CMK (cell line): ENCODE measurements around the gene GPRIN3.

ENCODE experiments used
- DNase-seq: peaks from one replicate; pipeline ENCODE4 v3.0.0-alpha.2; 2010; ENCODE audit warnings: low read depth

The GPRIN3 gene

GRCh38 chr4:89307446-89308160 is at the start of gene GPRIN3:
Gene GPRIN3, minus strand, starts transcription at chr4:89307800. Its CDS starts 57,690 bp downstream, at chr4:89250110.
- DNase-seq = no peak

- DNase-seq = no peak
Observed at GRCh38 chr4:89357340-89357739, 49.7 kb upstream of the GPRIN3 start.

GRCh38 chr4:89356086-89356485 is 48.5 kb upstream of the GPRIN3 start:
- DNase-seq = no peak

- no peak for DNase-seq
Observed at GRCh38 chr4:89353514-89353913, 45.9 kb upstream of the GPRIN3 start.

GRCh38 chr4:89352541-89352940 is 44.9 kb upstream of the GPRIN3 start:
- no peak for DNase-seq

- no peak for DNase-seq
Observed at GRCh38 chr4:89351201-89351600, 43.6 kb upstream of the GPRIN3 start.

GRCh38 chr4:89347363-89348025 is 39.9 kb upstream of the GPRIN3 start:
- no peak for DNase-seq

GRCh38 chr4:89344571-89344970 is 37.0 kb upstream of the GPRIN3 start:
- no peak for DNase-seq

DNA sequence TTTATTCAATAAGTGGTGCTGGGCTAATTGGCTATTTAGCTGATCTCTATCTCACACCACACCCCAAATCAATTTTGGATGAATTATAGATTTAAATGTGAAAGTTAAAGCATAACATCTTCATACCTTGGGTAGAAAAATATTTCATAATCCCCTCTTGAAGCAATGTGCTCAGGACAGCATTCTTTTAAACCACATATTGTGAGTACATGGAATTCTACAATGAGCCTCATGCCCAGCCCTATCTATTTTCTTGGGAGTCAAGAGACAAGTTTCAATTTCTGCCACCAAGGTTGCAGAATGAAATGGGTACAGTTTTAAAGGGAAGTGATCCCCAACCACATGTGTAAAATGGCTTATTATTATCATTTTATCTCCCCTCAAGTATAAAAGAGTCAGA is 30.6 kb upstream of the GPRIN3 start:
- DNase-seq = no peak

GRCh38 chr4:89337681-89338080 is 30.1 kb upstream of the GPRIN3 start:
- no peak for DNase-seq

GRCh38 chr4:89336818-89337420 is 29.3 kb upstream of the GPRIN3 start:
- DNase-seq = no peak

GRCh38 chr4:89334830-89335229 is 27.2 kb upstream of the GPRIN3 start:
- no peak for DNase-seq

DNA sequence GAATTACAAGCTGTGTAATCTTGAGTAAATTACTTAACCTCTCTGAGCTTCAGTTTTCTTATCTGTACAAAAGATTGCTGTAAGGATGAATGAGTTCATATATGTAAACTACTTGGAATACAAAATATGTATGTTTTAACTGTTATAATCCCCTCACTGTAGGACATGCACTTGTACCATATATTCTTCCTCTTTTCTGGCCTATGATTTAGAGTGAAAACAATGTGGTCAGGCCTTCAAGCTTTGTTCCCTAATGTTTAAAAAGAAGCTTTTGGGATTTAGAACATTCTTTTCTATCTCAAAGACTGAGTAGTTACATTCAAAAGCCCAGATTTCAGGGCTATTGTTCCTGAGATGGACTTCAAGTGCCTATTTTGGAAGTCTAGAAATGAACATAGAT is 26.7 kb upstream of the GPRIN3 start:
- no peak for DNase-seq

DNA sequence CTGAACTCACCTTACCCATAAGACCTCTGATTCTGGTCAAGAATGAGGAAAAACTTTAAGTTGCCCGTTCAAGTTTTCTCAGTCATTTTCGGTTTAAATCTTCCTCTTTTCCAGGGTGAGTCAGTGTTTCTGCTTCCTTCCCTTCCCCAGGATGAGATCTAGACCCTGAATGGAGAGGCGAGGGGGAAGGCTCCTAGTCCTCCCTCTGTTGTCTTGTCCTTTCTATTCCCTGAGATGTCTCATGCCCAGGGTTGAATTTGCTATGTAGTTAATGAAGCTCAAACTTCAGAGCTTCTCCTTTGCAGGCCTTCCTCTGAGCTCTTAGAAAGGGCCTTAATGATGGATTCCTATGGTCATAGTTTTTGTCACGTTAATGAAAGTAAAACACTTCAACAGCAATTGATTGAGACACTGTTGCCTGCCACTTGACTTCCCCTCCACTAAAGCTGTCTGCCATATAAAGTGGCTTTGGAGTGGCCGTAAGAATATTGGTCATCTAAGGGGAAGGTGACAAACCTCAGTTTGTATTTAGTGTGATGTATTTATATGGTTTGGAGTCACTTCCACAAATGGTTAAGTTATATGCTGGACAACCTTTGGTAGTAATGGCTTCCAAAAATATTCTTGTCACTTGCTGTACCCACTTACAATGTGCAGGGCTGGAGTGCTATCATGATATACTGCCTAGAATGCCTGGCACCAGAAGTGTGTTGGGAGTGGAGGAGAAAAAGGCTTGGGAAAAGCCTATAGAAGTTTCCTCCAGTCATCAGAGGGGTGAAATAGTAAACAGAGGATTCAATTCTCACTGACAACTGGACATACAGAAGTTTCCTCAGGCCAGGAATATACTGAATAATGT is 24.3 kb upstream of the GPRIN3 start:
- no peak for DNase-seq

- DNase-seq = no peak
Observed at GRCh38 chr4:89331197-89331596, 23.6 kb upstream of the GPRIN3 start.

DNA sequence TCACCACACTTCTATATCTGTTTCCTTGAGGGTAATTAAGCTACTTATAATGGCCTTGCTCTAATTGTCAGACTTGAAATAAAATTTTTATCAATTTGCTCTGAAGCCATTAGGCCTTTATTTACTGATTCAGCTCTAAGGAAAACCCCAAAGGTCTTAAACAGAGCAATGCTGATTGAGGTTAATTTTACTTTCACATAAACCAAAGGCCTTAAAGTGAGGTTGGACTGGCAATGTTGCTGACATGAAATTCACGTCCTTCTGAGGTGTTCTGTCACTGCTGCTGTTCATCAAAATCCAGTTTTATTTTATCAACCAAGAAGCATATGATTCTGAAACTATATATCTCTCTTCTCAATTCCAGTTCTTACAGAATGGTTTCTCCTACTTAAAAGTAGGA is 21.7 kb upstream of the GPRIN3 start:
- DNase-seq = no peak

GRCh38 chr4:89324671-89325070 is 17.1 kb upstream of the GPRIN3 start:
- no peak for DNase-seq

DNA sequence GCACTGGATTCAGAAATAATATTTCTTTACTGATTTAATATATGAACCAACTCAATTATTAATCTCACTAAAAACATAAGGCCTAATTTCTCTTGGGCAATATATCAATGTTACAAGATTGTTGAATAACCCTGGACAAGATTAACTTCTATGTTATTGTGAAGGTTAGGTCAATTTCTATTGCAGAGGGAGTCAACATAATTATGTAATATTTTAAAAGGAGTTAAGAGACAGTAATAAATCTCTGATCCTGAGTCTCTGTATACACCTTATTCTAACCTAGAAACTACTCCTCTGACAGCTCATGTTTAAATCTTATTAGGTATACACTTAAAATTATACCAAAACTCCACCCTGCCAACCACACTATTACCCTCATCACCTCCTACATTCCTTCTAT is 15.1 kb upstream of the GPRIN3 start:
- no peak for DNase-seq

- DNase-seq = no peak
Observed at GRCh38 chr4:89319756-89320155, 12.2 kb upstream of the GPRIN3 start.

DNA sequence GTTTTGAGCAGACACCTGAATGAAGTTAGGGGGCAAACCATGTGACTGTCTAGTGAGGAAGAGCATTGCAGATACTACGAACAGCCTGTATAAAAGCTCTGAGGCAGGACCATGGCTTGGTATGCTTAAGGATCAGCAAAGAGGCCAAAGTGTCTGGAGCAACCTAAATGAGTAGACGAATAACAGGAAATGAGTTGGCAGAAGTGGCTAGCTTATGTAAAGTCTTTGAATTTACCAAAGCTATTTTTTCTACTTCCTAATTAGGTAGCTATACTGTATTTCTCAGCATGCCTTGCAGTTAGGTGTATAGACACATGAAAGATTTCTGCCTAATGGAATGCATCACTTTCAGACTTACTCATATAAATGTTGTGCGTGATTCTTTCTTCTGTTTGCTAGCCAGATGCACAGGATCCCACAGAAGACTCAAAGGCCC is 9.3 kb upstream of the GPRIN3 start:
- no peak for DNase-seq

- DNase-seq = no peak
Observed at GRCh38 chr4:89316211-89316610, 8.6 kb upstream of the GPRIN3 start.

DNA sequence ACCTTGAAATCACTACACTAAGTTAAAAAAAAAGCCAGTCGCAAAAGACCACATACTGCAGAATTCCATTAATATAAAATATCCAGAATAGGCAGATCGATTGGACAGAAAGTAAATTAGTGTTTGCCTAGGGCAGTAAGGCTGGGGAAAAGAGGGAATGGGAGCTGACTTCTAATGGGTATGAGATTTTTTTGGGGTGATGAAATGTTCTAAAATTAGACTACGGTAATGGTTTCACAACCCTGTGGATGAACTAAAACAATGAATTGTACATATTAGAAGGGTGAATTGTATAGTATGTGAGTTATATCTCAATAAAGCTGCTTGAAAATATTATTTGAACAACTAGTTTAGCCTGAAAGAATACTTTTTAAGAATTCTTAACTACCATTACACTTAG is 6.7 kb upstream of the GPRIN3 start:
- DNase-seq = no peak
